ENCODE data around the gene CEP112. TPM values are rescaled to one million over a fixed set of nuclear protein-coding genes. Genes with fewer than 3 reads are reported as not detected.
A peak's percentile ranks its signal among the peaks of the same experiment; 100 is the strongest.
"Not testable (repeated sequence)": the region's sequence is repeated elsewhere in the genome, so short reads cannot be mapped to it uniquely, and the experiment has no call there.

CEP112 gene
- total RNA-seq, 4 donors from 2014 or later = 1.1 to 12.9 (median 9.1) TPM

- no peak overlapping the region for H3K4me3 ChIP-seq
- no peak overlapping the region for H3K27ac ChIP-seq
- H3K9me3 ChIP-seq = no peaks in the 10 kb centered on the region
- WGBS, 2 donors (ENCODE audit: low coverage in 1 of 2) = 96 to 100% methylated on average over 2 to 4 of the region's 4 CpGs
- intact Hi-C loops (cut with DNase I; ENCODE audit: low total_unique reads) (no loop called here), in situ Hi-C loops (cut with MboI; ENCODE audit: low pct_ligation_motif_present in 1 of 4, low pct_unique_long_range_greater_than_20kb in 1 of 4, low sequenced_read_pairs in 3 of 4) (no loop called here)
- H3K4me1 ChIP-seq = peaks cover 0 to 6% (median 0%) of the 10 kb centered on the region in 4 donors
- TF ChIP-seq CTCF (IDR thresholded peaks at IDR 0.05) (no peak), POLR2A (IDR thresholded peaks at IDR 0.05) (no peak), POLR2AphosphoS5 (IDR thresholded peaks at IDR 0.05) (no peak), EP300 (IDR thresholded peaks at IDR 0.05; ENCODE audit: low read depth) (no peak)
- no peaks in the 10 kb centered on the region for H3K36me3 ChIP-seq
- no peak for DNase-seq
- no peaks in the 10 kb centered on the region for H3K27me3 ChIP-seq
Measured at GRCh38 chr17:65737451-65737850, 454.5 kb downstream of the CEP112 start.

- Histone ChIP-seq H3K27me3 (no peaks in the 10 kb centered on the region), H3K4me1 (peaks cover 0 to 6% (median 0%) of the 10 kb centered on the region in 4 donors), H3K27ac (no peak overlapping the region), H3K36me3 (no peaks in the 10 kb centered on the region), H3K4me3 (no peak overlapping the region), H3K9me3 (no peaks in the 10 kb centered on the region)
- no peak for DNase-seq
- in situ Hi-C loops (cut with MboI; ENCODE audit: low pct_ligation_motif_present in 1 of 4, low pct_unique_long_range_greater_than_20kb in 1 of 4, low sequenced_read_pairs in 3 of 4) = no loop called here
- no peak for TF ChIP-seq EP300 (IDR thresholded peaks at IDR 0.05; ENCODE audit: low read depth)
- TF ChIP-seq POLR2A (IDR thresholded peaks at IDR 0.05) = no peak
- no peak for TF ChIP-seq CTCF (IDR thresholded peaks at IDR 0.05)
- no peak for TF ChIP-seq POLR2AphosphoS5 (IDR thresholded peaks at IDR 0.05)
- WGBS, 2 donors (ENCODE audit: low coverage in 1 of 2) = 55 to 72% methylated on average over 3 of the region's 3 CpGs
- intact Hi-C loops (cut with DNase I; ENCODE audit: low total_unique reads) = no loop called here
Measured at GRCh38 chr17:65733314-65733713, 458.6 kb downstream of the CEP112 start.

GRCh38 chr17:65732667-65733066 is 459.3 kb downstream of the CEP112 start:
- H3K9me3 ChIP-seq; H3K36me3 ChIP-seq; intact Hi-C loops (cut with DNase I; ENCODE audit: low total_unique reads); H3K27ac ChIP-seq; H3K4me3 ChIP-seq; H3K4me1 ChIP-seq; H3K27me3 ChIP-seq; DNase-seq; in situ Hi-C loops (cut with MboI; ENCODE audit: low pct_ligation_motif_present in 1 of 4, low pct_unique_long_range_greater_than_20kb in 1 of 4, low sequenced_read_pairs in 3 of 4): not testable (repeated sequence)
- 84 to 92% methylated on average over 2 of the region's 2 CpGs for WGBS, 2 donors (ENCODE audit: low coverage in 1 of 2)

- peak overlapping the region in 3 of 4 donors; percentile 28 to 64 (median 29) for H3K27ac ChIP-seq
- DNase-seq = no peak
- in situ Hi-C loops (cut with MboI; ENCODE audit: low pct_ligation_motif_present in 1 of 4, low pct_unique_long_range_greater_than_20kb in 1 of 4, low sequenced_read_pairs in 3 of 4) = no loop called here
- no peaks in the 10 kb centered on the region for H3K36me3 ChIP-seq
- intact Hi-C loops (cut with DNase I; ENCODE audit: low total_unique reads) = no loop called here
- no peak overlapping the region for H3K4me3 ChIP-seq
- TF ChIP-seq EP300 (IDR thresholded peaks at IDR 0.05; ENCODE audit: low read depth) (no peak), POLR2AphosphoS5 (IDR thresholded peaks at IDR 0.05) (peak in 2 of 3 donors; percentile 41 to 54), CTCF (IDR thresholded peaks at IDR 0.05) (no peak)
- H3K9me3 ChIP-seq = no peaks in the 10 kb centered on the region
- H3K4me1 ChIP-seq = peaks cover 0 to 6% (median 3%) of the 10 kb centered on the region in 4 donors
- H3K27me3 ChIP-seq = no peaks in the 10 kb centered on the region
- 63 to 75% methylated on average over 2 to 3 of the region's 3 CpGs for WGBS, 2 donors (ENCODE audit: low coverage in 1 of 2)
Measured at GRCh38 chr17:65730711-65731169, 461.2 kb downstream of the CEP112 start.

GRCh38 chr17:65729207-65729606 is 462.7 kb downstream of the CEP112 start:
- TF ChIP-seq EP300 (IDR thresholded peaks at IDR 0.05; ENCODE audit: low read depth) = no peak
- no peak for TF ChIP-seq CTCF (IDR thresholded peaks at IDR 0.05)
- no peak for TF ChIP-seq POLR2AphosphoS5 (IDR thresholded peaks at IDR 0.05)
- no peak for TF ChIP-seq POLR2A (IDR thresholded peaks at IDR 0.05)
- H3K9me3 ChIP-seq = no peaks in the 10 kb centered on the region
- no peak for DNase-seq
- no peaks in the 10 kb centered on the region for H3K36me3 ChIP-seq
- H3K27me3 ChIP-seq = no peaks in the 10 kb centered on the region
- 97 to 100% methylated on average over 3 of the region's 3 CpGs for WGBS, 2 donors (ENCODE audit: low coverage in 1 of 2)
- H3K27ac ChIP-seq = no peak overlapping the region
- no peak overlapping the region for H3K4me3 ChIP-seq
- intact Hi-C loops (cut with DNase I; ENCODE audit: low total_unique reads) (no loop called here), in situ Hi-C loops (cut with MboI; ENCODE audit: low pct_ligation_motif_present in 1 of 4, low pct_unique_long_range_greater_than_20kb in 1 of 4, low sequenced_read_pairs in 3 of 4) (no loop called here)
- H3K4me1 ChIP-seq = peaks cover 0 to 6% (median 3%) of the 10 kb centered on the region in 4 donors
